ENCODE results near the gene NTM. TPM values are rescaled to one million over a fixed set of nuclear protein-coding genes. Genes with fewer than 3 reads are reported as not detected.

Gene NTM
- total RNA-seq, 1 donor from 2014 or later = 158 TPM

DNA sequence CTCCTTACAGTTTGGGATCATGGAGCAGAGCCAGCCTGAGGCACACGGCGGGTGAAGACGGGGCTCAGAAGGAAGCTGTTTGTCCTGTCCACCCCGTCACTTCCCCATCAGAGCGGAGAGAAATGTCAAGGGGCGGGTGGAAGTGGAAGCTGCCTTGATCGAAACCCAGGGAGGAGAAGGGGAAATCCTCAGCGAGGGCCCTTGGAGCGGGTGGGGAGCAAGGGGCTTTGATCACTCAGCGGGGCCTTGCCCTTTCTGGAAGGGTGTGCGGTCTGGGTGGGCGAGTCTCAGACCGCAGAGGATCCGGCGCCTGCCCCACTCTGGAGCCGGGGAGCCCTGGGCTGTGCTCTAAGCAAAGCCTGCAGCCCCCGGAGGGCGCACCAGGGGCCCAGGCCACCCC, 320.4 kb downstream of the NTM start:
- DNase-seq = no peak

DNA sequence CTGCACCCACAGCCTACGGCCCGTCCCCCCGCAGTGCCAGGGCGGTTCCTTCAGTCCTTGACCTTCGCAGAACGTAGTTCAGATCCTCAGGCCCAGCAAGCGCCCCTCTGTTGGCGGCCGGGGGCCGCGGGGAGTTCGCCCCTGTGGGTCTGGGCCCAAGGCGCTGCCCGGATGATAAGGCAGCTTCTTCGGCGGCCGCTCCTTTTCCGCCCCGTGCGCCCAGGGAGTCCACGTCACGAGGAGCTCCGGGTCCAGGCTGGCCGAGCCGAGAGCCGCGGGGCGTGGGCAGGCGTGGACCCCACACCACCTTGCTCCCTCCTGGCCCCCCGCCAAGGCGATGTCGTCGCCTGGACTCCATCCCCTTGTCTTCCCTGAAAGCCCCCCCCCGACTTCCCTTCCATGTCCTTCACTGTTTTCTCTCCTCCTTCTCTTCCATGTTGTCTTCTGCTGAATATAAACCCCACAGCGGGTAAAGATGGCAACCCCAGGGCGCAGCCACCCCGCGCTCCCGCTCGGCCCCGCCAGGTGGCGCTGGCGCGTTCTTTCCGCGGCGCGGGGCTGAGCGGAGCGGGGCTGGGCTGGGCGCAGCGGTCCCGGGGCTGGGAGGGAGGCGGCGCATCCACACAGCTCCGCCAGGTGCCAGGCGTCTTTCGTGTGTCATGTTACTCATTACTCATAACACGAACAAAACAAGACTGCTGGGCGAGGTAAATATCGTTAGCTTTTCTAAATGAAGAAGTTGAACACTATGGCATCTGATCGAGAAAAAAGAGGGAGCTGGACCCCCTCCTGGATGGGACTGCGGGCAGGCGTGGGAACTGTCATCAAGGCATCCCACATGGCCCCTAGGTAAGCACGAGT, 321.0 kb downstream of the NTM start:
- no peak for DNase-seq

DNA sequence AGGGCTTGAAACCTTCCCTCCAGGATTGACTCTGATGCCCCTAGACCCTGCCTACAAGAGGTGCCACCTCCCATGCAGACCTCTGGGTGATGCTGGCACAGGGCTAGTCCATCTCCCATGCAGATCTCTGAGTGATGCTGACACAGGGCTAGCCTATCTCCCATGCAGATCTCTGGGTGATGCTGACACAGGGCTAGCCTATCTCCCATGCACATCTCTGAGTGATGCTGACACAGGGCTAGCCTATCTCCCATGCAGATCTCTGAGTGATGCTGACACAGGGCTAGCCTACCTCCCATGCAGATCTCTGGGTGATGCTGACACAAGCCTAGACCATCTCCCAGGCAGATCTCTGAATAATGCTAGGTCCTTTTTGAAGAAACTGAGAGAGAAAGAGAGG, 321.7 kb downstream of the NTM start:
- DNase-seq = no peak

DNA sequence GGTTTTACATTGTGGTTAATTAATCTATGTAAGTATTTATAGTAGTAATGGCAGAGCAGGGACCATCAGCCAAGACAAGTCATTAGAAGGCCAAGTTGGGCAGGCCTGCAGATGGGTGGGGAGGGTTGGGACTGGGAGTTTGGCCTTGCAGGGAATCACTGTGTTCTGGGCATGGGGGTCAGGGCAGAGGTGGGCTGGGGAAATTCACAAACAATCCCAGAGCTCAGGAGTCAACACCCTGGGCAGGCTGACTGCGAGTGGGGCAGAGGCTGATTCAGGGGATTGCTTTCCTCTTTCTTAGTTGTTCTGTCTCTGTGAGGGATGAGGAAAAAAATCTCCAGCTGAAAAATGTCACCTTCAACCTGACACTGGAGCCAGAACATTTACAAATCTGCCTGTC, 322.5 kb downstream of the NTM start:
- DNase-seq = no peak

DNA sequence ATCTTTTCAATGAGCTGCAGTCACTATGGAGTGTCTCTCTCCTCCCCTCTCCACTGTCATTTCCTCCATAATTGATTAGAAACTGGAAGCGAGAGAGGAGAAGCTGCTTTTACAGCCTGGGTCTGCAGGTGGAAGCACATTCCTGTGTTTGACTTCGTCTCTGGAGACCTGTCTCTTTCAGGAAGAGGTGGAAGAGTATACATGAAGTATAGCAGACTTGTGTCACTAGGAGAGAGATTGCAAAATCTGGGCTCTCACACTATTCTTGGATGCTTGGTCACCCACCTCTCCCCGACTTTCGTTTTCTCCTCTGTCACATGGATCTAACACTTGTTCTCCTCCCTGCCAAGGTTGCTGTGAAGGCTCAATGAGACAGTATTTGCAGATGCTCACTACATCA, 323.3 kb downstream of the NTM start:
- no peak for DNase-seq

DNA sequence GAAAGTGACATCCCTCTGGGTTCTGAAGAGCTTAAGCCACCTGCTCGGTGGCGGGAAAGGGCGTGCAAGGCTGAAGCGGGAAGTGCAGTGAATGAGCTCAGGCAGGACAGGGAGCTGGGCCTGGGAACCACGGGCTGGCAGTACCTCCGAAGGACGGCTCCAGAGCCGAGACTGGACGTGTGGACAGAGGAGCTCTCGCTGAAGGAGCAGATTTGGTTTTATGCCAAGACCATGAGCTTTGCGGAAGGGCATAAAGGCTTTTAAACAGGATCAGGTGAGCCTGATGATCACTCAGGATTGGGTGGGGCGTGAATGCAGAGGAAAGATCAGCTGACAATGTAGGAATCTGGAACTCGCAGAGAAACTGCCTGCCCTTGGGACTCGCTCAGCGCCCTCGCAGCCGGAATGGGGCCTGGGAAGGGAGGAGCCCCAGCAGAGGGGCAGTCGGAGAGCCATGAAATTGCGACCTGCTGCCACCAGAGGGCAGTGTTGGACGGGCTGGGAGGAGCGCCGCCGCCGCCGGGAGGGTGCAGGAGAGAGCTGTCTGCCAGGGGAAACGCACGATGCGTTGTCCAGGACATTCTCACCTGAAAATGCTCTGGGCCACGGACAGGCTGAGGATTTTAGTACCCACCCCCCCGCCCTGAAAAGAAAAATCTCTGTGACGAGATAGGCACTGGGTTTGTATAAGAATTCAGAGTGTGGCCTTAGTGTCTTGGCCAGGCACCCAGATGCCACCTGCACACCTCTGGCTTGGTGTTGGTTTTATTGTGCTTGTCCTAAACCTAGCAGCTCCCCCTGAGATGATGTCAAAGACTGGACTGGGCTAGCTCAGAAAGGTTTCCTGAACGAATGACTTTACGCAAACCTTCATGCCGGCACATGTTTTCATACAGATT, 324.4 kb downstream of the NTM start:
- DNase-seq = peak; percentile 84

DNA sequence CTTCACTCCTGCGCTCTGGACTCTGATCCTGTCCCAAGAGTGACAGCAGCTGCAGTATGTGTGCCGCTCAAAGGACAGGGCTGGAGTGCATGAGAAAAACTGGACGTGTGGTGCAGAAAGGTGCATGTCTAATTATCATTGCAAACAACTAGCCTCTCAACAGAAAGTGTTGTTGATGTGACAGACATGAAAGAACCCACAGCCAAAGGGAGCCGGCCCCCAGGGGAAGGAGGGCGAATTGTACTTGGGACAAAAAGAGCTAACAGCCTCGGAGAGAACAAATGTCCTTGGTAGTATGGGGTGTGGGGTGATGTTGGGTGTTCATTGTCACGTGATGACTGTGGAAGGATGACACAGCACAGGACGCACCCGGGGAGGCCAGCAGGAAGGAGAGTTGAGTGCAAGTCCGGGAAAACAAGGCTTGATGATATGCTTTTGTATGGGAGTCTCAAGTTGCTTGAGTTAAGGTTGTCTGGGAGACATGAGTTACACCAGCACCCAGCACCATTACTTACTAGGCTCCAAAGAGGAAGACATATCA, 325.5 kb downstream of the NTM start:
- no peak for DNase-seq

DNA sequence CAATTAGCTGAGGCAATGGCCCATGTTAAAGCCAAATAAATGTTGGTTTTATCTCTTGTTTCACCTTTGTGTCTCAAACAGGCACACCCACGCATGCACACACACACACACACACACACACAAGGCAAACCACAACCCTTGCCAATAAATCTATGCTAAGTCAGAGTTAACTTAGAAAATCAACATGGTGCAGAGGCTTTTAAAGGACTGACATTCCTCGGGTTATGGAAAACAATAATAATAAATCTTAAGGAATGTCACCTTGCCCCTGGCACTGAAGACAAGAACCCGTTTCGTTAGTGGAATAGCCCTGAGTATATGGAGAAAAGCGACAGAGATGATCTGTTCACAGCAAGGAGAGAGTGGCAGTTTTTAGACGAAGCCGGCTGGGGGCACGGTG, 326.3 kb downstream of the NTM start:
- no peak for DNase-seq

DNA sequence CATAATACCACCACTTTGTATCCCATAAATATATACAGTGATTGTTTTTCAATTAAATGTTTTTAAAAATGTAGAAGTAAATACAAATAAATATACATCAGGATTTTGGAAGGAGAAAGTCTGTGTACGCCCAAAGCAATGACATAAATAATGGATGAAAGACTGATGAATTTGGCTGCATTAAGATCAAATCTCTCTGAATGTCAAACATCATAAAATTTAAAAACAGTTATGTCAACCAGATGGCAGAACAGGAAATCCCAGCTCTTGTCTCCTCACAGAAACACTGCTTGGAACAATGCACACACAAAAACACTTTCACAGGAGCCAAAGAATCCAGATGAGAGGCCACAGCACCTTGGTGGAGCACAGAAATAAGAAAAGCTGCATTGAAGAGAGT, 332.9 kb downstream of the NTM start:
- no peak for DNase-seq

DNA sequence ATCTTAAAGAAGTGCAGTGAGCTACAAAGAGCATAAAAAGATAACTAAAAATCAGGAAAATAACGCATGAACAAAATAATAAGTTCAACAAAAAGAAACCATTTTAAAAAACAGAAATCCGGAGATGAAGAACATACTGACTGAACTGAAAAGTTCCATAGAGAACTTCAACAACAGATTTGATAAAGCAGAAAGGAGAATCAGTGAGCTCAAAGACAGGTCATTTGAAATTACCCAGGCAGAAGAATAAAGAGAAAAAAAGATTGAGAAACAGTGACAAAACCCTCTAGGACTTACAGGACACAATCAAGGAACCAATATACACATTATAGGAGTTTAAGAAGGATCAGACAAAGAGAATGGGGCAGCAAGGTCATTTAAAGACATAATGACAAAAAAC, 334.3 kb downstream of the NTM start:
- DNase-seq = no peak

DNA sequence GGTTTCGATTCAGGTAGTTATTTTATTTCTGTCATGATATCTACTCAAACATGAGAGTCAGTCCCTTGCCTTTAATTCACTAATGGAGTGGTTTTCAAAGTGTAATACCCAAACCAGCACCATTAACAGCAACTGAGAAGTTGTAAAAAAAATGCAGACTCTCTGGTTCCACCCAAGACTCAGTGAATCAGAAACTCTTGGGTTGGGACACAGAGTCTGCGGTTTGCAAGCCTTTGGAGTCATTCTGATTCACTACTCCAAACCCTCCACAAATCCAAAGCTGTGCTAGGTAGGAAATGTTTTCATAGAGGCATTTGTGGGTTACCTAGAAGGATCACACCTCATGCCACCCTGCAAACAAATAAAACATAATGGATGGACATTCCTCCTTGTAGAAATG, 340.1 kb downstream of the NTM start:
- no peak for DNase-seq

DNA sequence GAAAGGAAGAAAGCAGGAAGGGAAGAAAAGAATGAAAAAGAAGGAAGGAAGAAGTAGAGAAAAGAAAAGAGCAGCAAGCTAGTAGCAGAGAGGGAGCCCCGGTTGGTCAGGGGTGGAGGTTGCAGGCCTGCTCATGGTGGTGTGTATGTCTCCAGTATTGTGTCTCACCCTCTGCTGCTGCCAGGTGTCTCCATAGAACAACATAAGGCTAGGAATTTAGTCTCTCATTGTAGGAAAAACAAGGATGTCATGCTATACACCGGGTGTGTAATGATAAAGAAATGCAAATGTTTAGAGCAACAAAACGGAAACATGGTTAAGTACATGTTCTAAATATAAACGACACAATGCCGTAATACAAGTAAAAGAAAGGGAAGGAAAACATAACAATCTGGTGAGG, 342.5 kb downstream of the NTM start:
- no peak for DNase-seq

DNA sequence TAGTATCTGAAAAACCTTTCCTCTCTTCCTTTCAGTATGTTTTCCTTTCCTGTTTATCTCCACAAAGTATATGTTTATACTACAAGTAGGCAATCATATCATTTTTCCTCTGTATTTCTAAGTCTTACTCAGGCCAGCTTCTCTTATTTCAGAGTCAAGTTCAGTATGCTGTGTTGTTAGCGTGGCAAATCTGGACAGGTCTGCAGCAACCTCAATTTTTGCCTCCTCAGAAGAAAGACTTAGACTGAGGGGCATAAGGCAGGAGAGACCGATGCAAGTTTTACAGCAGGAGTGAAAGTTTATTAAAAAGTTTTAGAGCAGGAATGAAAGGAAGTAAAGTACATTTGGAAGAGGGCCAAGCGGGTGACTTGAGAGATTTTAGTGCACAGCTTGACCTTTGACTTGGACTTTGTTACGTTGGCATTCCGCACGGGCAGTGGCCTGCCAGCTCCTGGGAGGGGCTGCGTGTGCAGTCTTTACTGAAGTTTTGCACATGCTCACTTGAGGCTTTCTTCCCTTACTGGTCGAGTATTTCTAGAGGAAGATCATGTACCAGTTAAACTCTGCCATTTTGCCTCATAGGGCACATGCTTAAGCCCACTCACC, 343.2 kb downstream of the NTM start:
- no peak for DNase-seq

DNA sequence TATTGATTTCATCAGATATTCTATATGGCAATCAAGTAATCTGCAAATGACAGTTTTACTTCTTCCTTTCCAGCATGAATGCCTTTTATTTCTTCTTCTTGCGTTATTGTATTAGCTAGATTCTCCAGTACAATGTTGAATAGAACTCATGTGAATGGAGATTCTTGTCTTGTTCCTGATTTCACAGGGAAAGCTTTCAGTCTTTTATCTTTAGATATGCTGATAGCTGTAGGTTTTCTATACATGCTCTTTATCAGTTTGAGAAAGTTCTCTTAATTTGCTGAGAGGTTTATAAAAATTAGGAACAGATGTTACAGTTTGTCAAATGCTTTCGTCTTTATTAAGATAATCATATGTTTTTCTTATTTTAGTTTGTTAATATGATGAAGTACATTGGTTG, 347.2 kb downstream of the NTM start:
- DNase-seq = no peak

DNA sequence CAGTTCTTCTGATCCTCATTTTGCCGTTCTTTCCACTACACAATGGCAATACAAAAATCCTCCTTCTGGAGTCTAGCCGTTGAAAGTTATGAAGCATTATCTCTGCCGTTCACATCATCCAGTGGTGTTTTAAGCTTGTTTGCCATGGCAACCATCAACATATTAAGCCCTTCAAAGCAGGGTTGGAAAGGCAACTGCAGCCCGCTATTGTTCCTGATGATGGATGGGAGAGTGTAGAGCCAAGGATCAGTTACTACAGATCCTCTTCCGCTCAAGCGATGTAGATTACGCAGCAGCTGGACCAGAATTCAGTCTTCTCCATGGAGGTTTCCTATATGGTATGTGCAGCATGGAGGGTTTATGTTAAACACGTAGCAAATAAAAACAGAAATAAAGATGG, 352.7 kb downstream of the NTM start:
- DNase-seq = no peak

DNA sequence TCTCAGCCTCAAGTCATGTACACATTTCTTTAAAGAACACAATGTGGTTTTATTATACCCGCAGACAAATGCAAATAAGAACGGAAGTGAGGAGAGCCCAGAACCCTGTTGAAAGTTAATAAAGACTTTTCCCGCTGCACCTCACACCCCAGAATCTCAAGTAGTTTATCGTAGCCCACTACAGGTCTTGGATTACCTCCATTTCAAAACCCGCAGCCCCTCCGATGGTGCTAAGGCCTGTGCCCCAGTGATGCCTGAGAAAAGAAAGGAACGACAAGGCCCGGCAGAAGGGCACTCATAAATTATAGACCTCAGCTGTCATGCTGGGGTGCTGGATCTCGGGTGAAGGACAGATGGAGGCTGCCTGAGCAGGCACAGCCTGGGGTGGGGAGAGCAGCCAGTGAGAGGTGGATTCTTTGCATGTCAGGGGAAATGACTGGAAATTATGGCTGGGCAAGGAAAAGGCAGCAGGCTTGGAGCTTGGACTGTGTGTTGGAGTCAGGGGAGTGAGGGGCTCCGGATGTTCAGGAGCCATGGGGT, 354.1 kb downstream of the NTM start:
- DNase-seq = no peak

DNA sequence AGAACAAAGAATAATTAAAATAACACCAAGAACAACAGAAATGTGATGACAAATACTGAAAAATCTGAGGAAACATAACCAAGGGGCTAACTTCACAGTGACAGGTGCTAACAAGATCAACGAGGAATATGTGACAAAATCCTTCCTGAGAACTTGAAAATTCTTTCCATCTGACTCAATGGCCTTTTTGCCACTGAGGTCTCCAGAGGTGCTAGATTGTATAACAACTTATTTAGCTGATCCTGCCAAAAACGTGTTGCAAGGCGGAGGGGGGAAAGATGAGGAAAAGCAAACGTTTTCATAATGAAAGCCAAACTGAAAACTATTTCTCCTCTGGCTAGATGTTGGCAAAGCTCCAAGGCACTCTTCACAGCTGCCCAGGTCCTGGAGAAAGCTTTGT, 364.5 kb downstream of the NTM start:
- no peak for DNase-seq

DNA sequence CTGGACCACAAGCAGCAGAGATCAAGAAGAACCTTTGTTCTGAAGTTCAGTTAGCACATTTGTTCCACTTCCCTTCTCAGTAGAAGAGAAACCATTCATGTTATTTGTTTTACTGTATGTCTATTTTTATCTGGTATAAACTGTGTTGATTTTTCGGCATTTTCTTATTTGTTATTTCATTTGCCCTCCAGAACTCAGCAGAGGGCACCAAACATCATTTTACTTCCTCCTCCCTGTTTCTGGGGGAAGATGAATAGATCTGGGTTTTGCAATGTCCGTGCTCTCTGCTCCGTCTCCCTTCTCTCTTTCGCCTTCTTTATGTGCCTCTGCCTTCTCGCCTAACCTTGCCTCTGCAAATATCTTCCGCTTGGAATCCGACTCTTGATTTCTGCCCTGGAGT, 366.9 kb downstream of the NTM start:
- DNase-seq = no peak

DNA sequence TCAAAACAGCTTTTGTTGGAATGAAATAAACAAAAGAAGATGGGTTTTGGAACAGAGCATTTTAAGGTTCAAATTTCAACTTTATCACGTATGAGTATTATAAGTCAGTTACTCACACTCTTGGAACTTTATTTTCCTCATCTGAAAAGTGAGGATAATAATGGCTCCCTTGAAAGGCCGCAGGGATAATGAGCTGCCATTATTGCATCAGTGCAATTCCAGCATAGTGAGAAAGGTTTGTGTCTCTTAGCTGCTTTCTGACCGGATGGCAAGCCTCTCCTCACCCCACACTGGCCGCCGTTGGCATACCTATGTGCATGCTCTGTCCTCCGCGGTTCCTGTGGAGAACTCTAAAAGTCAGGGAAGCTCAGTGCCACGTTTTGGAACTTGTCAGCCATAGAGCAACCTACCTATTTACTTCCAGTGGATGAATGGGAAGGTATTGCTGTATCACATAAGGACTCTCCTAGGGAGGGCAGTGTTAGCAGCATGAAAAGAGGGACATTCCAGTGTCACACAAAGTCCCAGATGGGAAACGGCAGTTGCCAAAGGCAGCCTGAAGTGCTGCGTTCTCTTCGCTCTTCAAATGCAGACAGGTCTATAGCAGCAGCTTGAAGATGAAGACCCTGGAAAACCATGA, 368.9 kb downstream of the NTM start:
- no peak for DNase-seq

DNA sequence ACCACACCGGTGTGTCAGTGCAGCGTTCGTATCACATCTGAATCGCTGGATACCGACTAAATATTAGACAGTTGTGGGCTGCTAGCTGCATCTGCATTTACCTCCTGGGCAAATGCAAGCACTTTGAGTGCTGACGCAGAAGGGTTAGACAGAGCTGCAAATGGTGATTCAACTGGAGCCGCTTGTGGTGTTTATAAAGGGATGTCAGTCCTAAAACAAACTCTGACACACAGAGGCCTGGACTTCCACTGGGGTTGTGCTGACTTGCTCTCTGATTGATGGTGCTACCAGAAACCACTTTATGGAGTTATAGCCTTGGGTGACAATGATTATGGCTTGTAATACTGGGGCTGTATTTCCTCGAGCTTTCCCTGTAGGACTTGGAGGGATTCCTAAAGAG, 374.4 kb downstream of the NTM start:
- no peak for DNase-seq

DNA sequence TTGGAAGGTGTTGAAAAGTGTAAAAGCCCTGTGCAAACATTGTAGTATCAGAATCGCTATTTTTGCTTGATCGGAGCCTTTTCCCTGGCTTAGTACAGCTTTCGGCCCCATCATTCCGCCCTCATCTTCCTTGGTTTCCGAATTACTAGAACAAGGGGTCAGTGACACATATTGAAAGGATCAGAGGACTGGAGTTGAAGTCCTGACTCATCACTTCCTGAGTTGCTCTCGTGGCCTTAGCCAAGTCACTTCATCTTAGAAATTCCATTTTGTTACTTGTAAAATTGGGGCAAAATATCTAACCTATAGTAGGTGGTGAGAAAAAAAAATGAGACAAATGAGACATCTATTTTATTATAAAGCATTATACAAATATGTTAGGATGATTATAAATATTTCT, 375.0 kb downstream of the NTM start:
- no peak for DNase-seq

DNA sequence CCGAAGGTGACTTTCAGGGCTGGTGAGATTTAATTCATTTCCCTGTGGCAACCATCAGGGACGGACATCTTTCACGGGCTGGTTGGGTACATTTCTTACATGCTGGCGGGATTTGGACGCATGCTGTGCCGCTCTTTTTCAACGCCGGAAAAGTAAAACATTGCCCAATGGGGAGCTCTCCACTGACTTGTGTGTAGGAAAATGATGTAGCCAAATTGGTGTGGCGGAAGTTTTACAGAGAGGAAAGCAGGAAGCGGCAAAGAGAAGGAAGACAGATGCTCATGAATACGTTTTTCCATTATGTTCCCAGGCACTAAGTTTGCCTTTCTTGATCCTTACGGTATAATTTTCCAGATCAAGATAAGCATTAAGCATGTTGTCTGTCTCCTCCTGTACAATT, 375.8 kb downstream of the NTM start:
- no peak for DNase-seq

Measured in occipital lobe (tissue), 2 donors.